Mucosa of descending colon (tissue), 3 donors: Measurements from ENCODE around the gene GTSE1. TPM values are rescaled to one million over a fixed set of nuclear protein-coding genes. Genes with fewer than 3 reads are reported as not detected.

Experiments
- ATAC-seq: fragments of 200-7000 bp; cut with Tn5 transposase; one replicate; pipeline ENCODE4 v1.9.1; 2020; ENCODE audit warnings: mild to moderate bottlenecking, moderate library complexity
- DNase-seq, 3 donors: peaks; one replicate each; pipeline ENCODE4 v3.0.0-alpha.2; 2020
- H3K36me3 ChIP-seq: fragments of 200-600 bp; one replicate; pipeline ENCODE4 v1.8.0; 2021; ENCODE audit warnings: low read depth, mild to moderate bottlenecking
- H3K4me1 ChIP-seq: fragments of 200-600 bp; one replicate; pipeline ENCODE4 v1.8.0; 2021; ENCODE audit warnings: low read depth, mild to moderate bottlenecking
- H3K4me3 ChIP-seq: fragments of 200-600 bp; one replicate; pipeline ENCODE4 v1.8.0; 2021; ENCODE audit warnings: mild to moderate bottlenecking
- H3K9me3 ChIP-seq: fragments of 200-600 bp; one replicate; pipeline ENCODE4 v1.8.0; 2021; ENCODE audit warnings: mild to moderate bottlenecking
- CTCF ChIP-seq: fragments of 200-600 bp; IDR thresholded peaks from one replicate; pipeline ENCODE4 v1.8.0; 2022; ENCODE audit warnings: antibody characterized with exemption, mild to moderate bottlenecking
- intact Hi-C, 2 donors: fragments of 100-400 bp; cut with DNase I in 1 of 2; cut with micrococcal nuclease in 1 of 2; formaldehyde crosslinking; loops; one replicate each; pipeline versions ENCODE4 v1.11.0 to v1.11.1; 2022; cut with DNase I, micrococcal nuclease
- long read RNA-seq, 2 donors: library from polyadenylated mRNA; unstranded; transcript quantifications; one replicate each; pipeline ENCODE4 v2.0.0, GENCODE V29; 2019 to 2021
- total RNA-seq, 3 donors: library from RNA; stranded (reverse); fragmentation: NEBNext Ultra II Directional in 2 of 3; extraction: Animal tissue kit (Norgen Biotek cat#: 25700) in 2 of 3; gene quantifications; one replicate each; pipeline versions ENCODE4 v1.2.1 to v1.2.4, GENCODE V29; 2021 to 2023
- donor health status: DM: no; HTN: no; CAD: no; lungs with moderate emphysema.
- donor health status: DM: no; HTN: no; CAD: no.
- donor health status: DM: no; HTN: yes; CAD: no.

Gene GTSE1
- total RNA-seq = 10 to 100 TPM in 1 of 3 donors, 1 to 10 TPM in 2; 1.6 to 10.9 (median 3.6) TPM
- long read RNA-seq, donor 1, partial matches to known transcripts = 1 of 1 reads
- long read RNA-seq, donor 1, other reads (novel, unspliced or antisense) = 0 of 1 reads
- long read RNA-seq, donor 2, partial matches to known transcripts = 8 of 9 reads
- long read RNA-seq, donor 2, other reads (novel, unspliced or antisense) = 0 of 9 reads

- peak; percentile 98 to 99 (median 98) for DNase-seq
- Histone ChIP-seq H3K4me1 (peaks cover 19% of the 10 kb centered on the region), H3K36me3 (peaks cover 9% of the 10 kb centered on the region), H3K9me3 (no peaks in the 10 kb centered on the region), H3K4me3 (peak within 1 kb of the TSS; percentile 22)
- intact Hi-C loops = loop anchor here in 1 of 2 donors (10.0 kb wide), 1 partner anchor 302 kb away; no protein-coding TSS in a partner anchor
- TF ChIP-seq CTCF = peak; percentile 40
- ATAC-seq = peak; percentile 97
Observed at GRCh38 chr22:46296257-46297150, at the start of gene GTSE1. GTSE1 (plus strand) TSS chr22:46296870; CDS start chr22:46297401, 531 bp downstream.

GRCh38 chr22:46247443-46247975, 49.2 kb upstream of the GTSE1 start:
- no peaks in the 10 kb centered on the region for H3K9me3 ChIP-seq
- TF ChIP-seq CTCF = no peak
- DNase-seq (no peak), ATAC-seq (no peak)
- H3K4me1 ChIP-seq = peaks cover 11% of the 10 kb centered on the region
- no peaks in the 10 kb centered on the region for H3K36me3 ChIP-seq
- intact Hi-C loops = no loop called here
- no peak overlapping the region for H3K4me3 ChIP-seq

- ATAC-seq = peak; percentile 98
- intact Hi-C loops = no loop called here
Observed at GRCh38 chr22:46250035-46250782, 46.5 kb upstream of the GTSE1 start, which contains the start of gene CDPF1. CDPF1 (minus strand) TSS chr22:46250293; CDS start chr22:46248284, 2,009 bp downstream.

GRCh38 chr22:46250783-46251125, 45.9 kb upstream of the GTSE1 start:
- Histone ChIP-seq H3K4me1 (peaks cover 11% of the 10 kb centered on the region), H3K36me3 (no peaks in the 10 kb centered on the region), H3K4me3 (peak overlapping the region; percentile 54), H3K9me3 (no peaks in the 10 kb centered on the region)
- intact Hi-C loops = no loop called here
- DNase-seq (peak in 1 of 3 donors; percentile 29), ATAC-seq (peak; percentile 41)
- TF ChIP-seq CTCF = no peak

More at GRCh38 chr22:46250035-46250782, 46.5 kb upstream of the GTSE1 start, which contains the start of gene CDPF1:
- H3K36me3 ChIP-seq = no peaks in the 10 kb centered on the region
- no peak for TF ChIP-seq CTCF
- peak; percentile 94 to 97 (median 95) for DNase-seq
- no peaks in the 10 kb centered on the region for H3K9me3 ChIP-seq
- H3K4me3 ChIP-seq = peak within 1 kb of the TSS; percentile 54
- H3K4me1 ChIP-seq = peaks cover 11% of the 10 kb centered on the region

- no peak overlapping the region for H3K4me3 ChIP-seq
- H3K9me3 ChIP-seq = no peaks in the 10 kb centered on the region
- peaks cover 11% of the 10 kb centered on the region for H3K4me1 ChIP-seq
- no peak for TF ChIP-seq CTCF
- ATAC-seq = no peak
- intact Hi-C loops = no loop called here
- no peaks in the 10 kb centered on the region for H3K36me3 ChIP-seq
- no peak for DNase-seq
Observed at GRCh38 chr22:46251266-46251665, 45.4 kb upstream of the GTSE1 start.
